Measurements from ENCODE around the gene LRCH1.

LRCH1 gene

GRCh38 chr13:46778890-46779289 lies 225.9 kb downstream of the LRCH1 start:
- H3K23ac ChIP-seq (ENCODE audit: low read length in 2 of 2): no peak overlapping the region
- H3K4me3 ChIP-seq (ENCODE audit: insufficient read depth in 1 of 2, low read depth in 1 of 2, low read length in 2 of 2): no peak overlapping the region
- H2BK120ac ChIP-seq (ENCODE audit: low read depth, low read length): no peak overlapping the region
- H2BK12ac ChIP-seq (ENCODE audit: low read length in 2 of 2): no peak overlapping the region
- no peak for DNase-seq
- no peak overlapping the region for H3K4ac ChIP-seq (ENCODE audit: low read depth in 1 of 2, low read length in 2 of 2)
- no peaks in the 10 kb centered on the region for H3K27me3 ChIP-seq (ENCODE audit: control insufficient read depth in 1 of 2, insufficient read depth in 1 of 2, low read length in 2 of 2)
- no peak overlapping the region for H4K91ac ChIP-seq (ENCODE audit: low read length)
- H4K8ac ChIP-seq (ENCODE audit: low read length): no peak overlapping the region
- no peaks in the 10 kb centered on the region for H3K4me1 ChIP-seq (ENCODE audit: control insufficient read depth, insufficient read depth, low read depth, low read length)
- H3K9ac ChIP-seq (ENCODE audit: low read length): no peak overlapping the region
- no peak overlapping the region for H3K4me2 ChIP-seq (ENCODE audit: low read length, poor library complexity, severe bottlenecking)
- no peak overlapping the region for H3K18ac ChIP-seq (ENCODE audit: low read depth in 1 of 2, low read length in 2 of 2)
- no peak overlapping the region for H3K14ac ChIP-seq (ENCODE audit: low read length in 2 of 2)
- no peak overlapping the region for H2BK15ac ChIP-seq (ENCODE audit: low read depth, poor library complexity, severe bottlenecking)
- no CpG with 5 or more reads among the region's 2 CpGs for WGBS
- H3K9me3 ChIP-seq (ENCODE audit: control insufficient read depth, low read length): no peaks in the 10 kb centered on the region
- no peak overlapping the region for H3K27ac ChIP-seq (ENCODE audit: low read length, poor library complexity, severe bottlenecking)
- no peak overlapping the region for H2AFZ ChIP-seq (ENCODE audit: low read depth, low read length)
- peaks cover 11% of the 10 kb centered on the region for H3K79me1 ChIP-seq (replicated peaks; ENCODE audit: low read length, poor library complexity, severe bottlenecking)
- H3K36me3 ChIP-seq (ENCODE audit: control insufficient read depth in 1 of 2, insufficient read depth in 2 of 2, low read depth in 1 of 2, low read length in 2 of 2): peaks cover 3 to 91% of the 10 kb centered on the region in 2 experiments
- H2BK5ac ChIP-seq (ENCODE audit: low read depth, low read length, poor library complexity, severe bottlenecking): no peak overlapping the region
- H2AK5ac ChIP-seq (ENCODE audit: low read length, severe bottlenecking): no peak overlapping the region

DNA sequence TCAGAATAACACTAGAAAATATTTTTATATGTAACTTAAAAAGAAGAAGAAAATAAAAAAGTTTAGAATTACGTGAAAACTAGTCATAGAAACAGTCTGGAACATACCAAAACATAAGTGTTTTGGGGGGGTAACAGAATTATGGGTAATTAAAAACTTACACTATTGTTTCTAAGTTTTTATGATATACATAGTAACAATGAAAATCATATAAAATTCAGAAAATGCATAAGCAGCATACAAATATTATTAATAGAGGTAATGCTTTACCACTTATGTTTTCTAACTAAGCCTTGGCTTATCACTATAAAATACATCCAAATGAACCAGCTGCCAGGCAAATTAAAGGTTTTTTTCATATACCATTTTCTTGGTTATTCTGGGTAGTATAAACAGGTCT lies 229.1 kb downstream of the LRCH1 start:
- H4K91ac ChIP-seq (ENCODE audit: low read length): no peak overlapping the region
- no peak overlapping the region for H2BK5ac ChIP-seq (ENCODE audit: low read depth, low read length, poor library complexity, severe bottlenecking)
- H3K27ac ChIP-seq (ENCODE audit: low read length, poor library complexity, severe bottlenecking): no peak overlapping the region
- DNase-seq: no peak
- no peaks in the 10 kb centered on the region for H3K27me3 ChIP-seq (ENCODE audit: control insufficient read depth in 1 of 2, insufficient read depth in 1 of 2, low read length in 2 of 2)
- no peak overlapping the region for H2AFZ ChIP-seq (ENCODE audit: low read depth, low read length)
- no peak overlapping the region for H3K18ac ChIP-seq (ENCODE audit: low read depth in 1 of 2, low read length in 2 of 2)
- H3K14ac ChIP-seq (ENCODE audit: low read length in 2 of 2): no peak overlapping the region
- H3K4me2 ChIP-seq (ENCODE audit: low read length, poor library complexity, severe bottlenecking): no peak overlapping the region
- no peak overlapping the region for H3K23ac ChIP-seq (ENCODE audit: low read length in 2 of 2)
- peaks cover 3 to 92% of the 10 kb centered on the region in 2 experiments for H3K36me3 ChIP-seq (ENCODE audit: control insufficient read depth in 1 of 2, insufficient read depth in 2 of 2, low read depth in 1 of 2, low read length in 2 of 2)
- peaks cover 8% of the 10 kb centered on the region for H3K79me1 ChIP-seq (replicated peaks; ENCODE audit: low read length, poor library complexity, severe bottlenecking)
- no peak overlapping the region for H2BK15ac ChIP-seq (ENCODE audit: low read depth, poor library complexity, severe bottlenecking)
- no peaks in the 10 kb centered on the region for H3K4me1 ChIP-seq (ENCODE audit: control insufficient read depth, insufficient read depth, low read depth, low read length)
- no peak overlapping the region for H2AK5ac ChIP-seq (ENCODE audit: low read length, severe bottlenecking)
- H3K4me3 ChIP-seq (ENCODE audit: insufficient read depth in 1 of 2, low read depth in 1 of 2, low read length in 2 of 2): no peak overlapping the region
- no peaks in the 10 kb centered on the region for H3K9me3 ChIP-seq (ENCODE audit: control insufficient read depth, low read length)
- no peak overlapping the region for H4K8ac ChIP-seq (ENCODE audit: low read length)
- H3K9ac ChIP-seq (ENCODE audit: low read length): no peak overlapping the region
- H3K4ac ChIP-seq (ENCODE audit: low read depth in 1 of 2, low read length in 2 of 2): no peak overlapping the region
- H2BK120ac ChIP-seq (ENCODE audit: low read depth, low read length): no peak overlapping the region
- no CpG with 5 or more reads among the region's 1 CpG for WGBS
- no peak overlapping the region for H2BK12ac ChIP-seq (ENCODE audit: low read length in 2 of 2)

DNA sequence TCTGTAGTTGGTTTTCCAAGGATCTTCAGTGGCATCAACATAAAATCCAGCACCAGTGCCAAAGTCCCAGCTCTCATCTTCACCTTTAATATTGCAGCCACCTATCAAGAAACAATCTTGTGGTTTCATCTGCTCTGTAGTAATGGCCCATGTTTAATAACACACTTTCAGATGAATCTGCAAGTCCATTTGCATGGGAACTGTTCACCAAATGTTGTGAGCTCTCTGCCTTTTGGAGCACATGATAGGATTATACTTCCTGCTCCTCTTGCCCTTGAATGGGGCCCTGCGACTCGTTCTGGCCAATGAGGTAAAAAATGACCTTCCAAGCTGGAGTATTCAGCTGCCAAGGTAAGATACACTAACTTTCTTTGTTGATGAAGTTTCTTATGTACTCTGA lies 229.7 kb downstream of the LRCH1 start:
- H3K9ac ChIP-seq (ENCODE audit: low read length): no peak overlapping the region
- no peak overlapping the region for H4K91ac ChIP-seq (ENCODE audit: low read length)
- no peak overlapping the region for H2BK120ac ChIP-seq (ENCODE audit: low read depth, low read length)
- no peak overlapping the region for H3K27ac ChIP-seq (ENCODE audit: low read length, poor library complexity, severe bottlenecking)
- H3K36me3 ChIP-seq (ENCODE audit: control insufficient read depth in 1 of 2, insufficient read depth in 2 of 2, low read depth in 1 of 2, low read length in 2 of 2): peaks cover 3 to 91% of the 10 kb centered on the region in 2 experiments
- no peak overlapping the region for H2BK5ac ChIP-seq (ENCODE audit: low read depth, low read length, poor library complexity, severe bottlenecking)
- H2BK12ac ChIP-seq (ENCODE audit: low read length in 2 of 2): no peak overlapping the region
- H4K8ac ChIP-seq (ENCODE audit: low read length): no peak overlapping the region
- no peak overlapping the region for H2AFZ ChIP-seq (ENCODE audit: low read depth, low read length)
- 80% methylated on average over 2 of the region's 2 CpGs for WGBS
- no peak overlapping the region for H2AK5ac ChIP-seq (ENCODE audit: low read length, severe bottlenecking)
- no peak overlapping the region for H3K4me2 ChIP-seq (ENCODE audit: low read length, poor library complexity, severe bottlenecking)
- H3K27me3 ChIP-seq (ENCODE audit: control insufficient read depth in 1 of 2, insufficient read depth in 1 of 2, low read length in 2 of 2): no peaks in the 10 kb centered on the region
- no peak overlapping the region for H3K18ac ChIP-seq (ENCODE audit: low read depth in 1 of 2, low read length in 2 of 2)
- no peak overlapping the region for H3K23ac ChIP-seq (ENCODE audit: low read length in 2 of 2)
- no peaks in the 10 kb centered on the region for H3K4me1 ChIP-seq (ENCODE audit: control insufficient read depth, insufficient read depth, low read depth, low read length)
- H2BK15ac ChIP-seq (ENCODE audit: low read depth, poor library complexity, severe bottlenecking): no peak overlapping the region
- no peak overlapping the region for H3K4me3 ChIP-seq (ENCODE audit: insufficient read depth in 1 of 2, low read depth in 1 of 2, low read length in 2 of 2)
- no peak overlapping the region for H3K14ac ChIP-seq (ENCODE audit: low read length in 2 of 2)
- DNase-seq: no peak
- peaks cover 8% of the 10 kb centered on the region for H3K79me1 ChIP-seq (replicated peaks; ENCODE audit: low read length, poor library complexity, severe bottlenecking)
- H3K9me3 ChIP-seq (ENCODE audit: control insufficient read depth, low read length): no peaks in the 10 kb centered on the region
- no peak overlapping the region for H3K4ac ChIP-seq (ENCODE audit: low read depth in 1 of 2, low read length in 2 of 2)

- no peak overlapping the region for H2BK120ac ChIP-seq (ENCODE audit: low read depth, low read length)
- no peak overlapping the region for H3K27ac ChIP-seq (ENCODE audit: low read length, poor library complexity, severe bottlenecking)
- H4K8ac ChIP-seq (ENCODE audit: low read length): no peak overlapping the region
- no peaks in the 10 kb centered on the region for H3K4me1 ChIP-seq (ENCODE audit: control insufficient read depth, insufficient read depth, low read depth, low read length)
- no peak overlapping the region for H3K23ac ChIP-seq (ENCODE audit: low read length in 2 of 2)
- no peak overlapping the region for H3K14ac ChIP-seq (ENCODE audit: low read length in 2 of 2)
- no peaks in the 10 kb centered on the region for H3K27me3 ChIP-seq (ENCODE audit: control insufficient read depth in 1 of 2, insufficient read depth in 1 of 2, low read length in 2 of 2)
- no peak overlapping the region for H3K4me3 ChIP-seq (ENCODE audit: insufficient read depth in 1 of 2, low read depth in 1 of 2, low read length in 2 of 2)
- no peak overlapping the region for H4K91ac ChIP-seq (ENCODE audit: low read length)
- no peak overlapping the region for H3K4me2 ChIP-seq (ENCODE audit: low read length, poor library complexity, severe bottlenecking)
- no CpG with 5 or more reads among the region's 3 CpGs for WGBS
- H3K18ac ChIP-seq (ENCODE audit: low read depth in 1 of 2, low read length in 2 of 2): no peak overlapping the region
- no peak overlapping the region for H3K9ac ChIP-seq (ENCODE audit: low read length)
- no peak overlapping the region for H2BK5ac ChIP-seq (ENCODE audit: low read depth, low read length, poor library complexity, severe bottlenecking)
- no peak overlapping the region for H2AFZ ChIP-seq (ENCODE audit: low read depth, low read length)
- H3K36me3 ChIP-seq (ENCODE audit: control insufficient read depth in 1 of 2, insufficient read depth in 2 of 2, low read depth in 1 of 2, low read length in 2 of 2): peaks cover 3 to 91% of the 10 kb centered on the region in 2 experiments
- no peak for DNase-seq
- peaks cover 8% of the 10 kb centered on the region for H3K79me1 ChIP-seq (replicated peaks; ENCODE audit: low read length, poor library complexity, severe bottlenecking)
- H2BK15ac ChIP-seq (ENCODE audit: low read depth, poor library complexity, severe bottlenecking): no peak overlapping the region
- H2AK5ac ChIP-seq (ENCODE audit: low read length, severe bottlenecking): no peak overlapping the region
- no peak overlapping the region for H2BK12ac ChIP-seq (ENCODE audit: low read length in 2 of 2)
- no peaks in the 10 kb centered on the region for H3K9me3 ChIP-seq (ENCODE audit: control insufficient read depth, low read length)
- H3K4ac ChIP-seq (ENCODE audit: low read depth in 1 of 2, low read length in 2 of 2): no peak overlapping the region
Observed at GRCh38 chr13:46783504-46783903, 230.5 kb downstream of the LRCH1 start.
